GM18508 (cell line): ENCODE results near the gene PAQR5.
"Not testable (repeated sequence)": the region's sequence is repeated elsewhere in the genome, so short reads cannot be mapped to it uniquely, and the experiment has no call there.

Source experiments
- ATAC-seq: cut with Tn5 transposase; IDR thresholded peaks from one replicate; pipeline ENCODE4 v1.9.1; 2021; ENCODE audit warnings: moderate number of reproducible peaks; ENCODE audit not compliant: insufficient read depth, unreplicated experiment

PAQR5 gene

DNA sequence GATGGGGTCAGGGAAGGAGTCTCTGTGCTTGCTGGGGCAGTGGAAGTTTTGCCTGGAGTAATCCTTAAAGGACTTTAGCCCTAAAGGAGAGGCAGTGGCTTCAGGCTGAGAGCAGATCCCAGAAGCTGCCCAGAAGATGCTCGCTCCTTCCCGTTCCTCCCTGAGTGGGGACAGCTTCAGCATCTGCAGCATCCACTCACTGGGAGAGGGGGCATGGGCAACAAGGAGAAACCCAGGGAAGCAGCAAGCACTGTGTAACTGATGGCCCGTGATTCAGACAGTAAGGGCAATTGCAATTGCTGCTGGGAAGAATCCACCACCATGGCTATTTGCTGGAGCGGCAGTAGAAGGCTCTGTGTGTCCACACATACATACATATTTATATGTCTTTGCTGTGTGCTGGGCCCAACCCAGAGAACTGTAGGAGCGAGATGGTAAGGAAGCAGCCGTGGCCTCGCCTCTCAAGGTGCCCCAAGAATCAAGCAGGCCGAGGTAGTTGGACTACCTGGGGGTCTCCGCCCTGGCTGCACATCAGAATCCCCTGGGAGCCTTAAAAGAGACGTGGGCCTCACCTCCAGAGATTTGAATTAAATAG lies 5.8 kb upstream of the PAQR5 start:
- no peak for ATAC-seq

DNA sequence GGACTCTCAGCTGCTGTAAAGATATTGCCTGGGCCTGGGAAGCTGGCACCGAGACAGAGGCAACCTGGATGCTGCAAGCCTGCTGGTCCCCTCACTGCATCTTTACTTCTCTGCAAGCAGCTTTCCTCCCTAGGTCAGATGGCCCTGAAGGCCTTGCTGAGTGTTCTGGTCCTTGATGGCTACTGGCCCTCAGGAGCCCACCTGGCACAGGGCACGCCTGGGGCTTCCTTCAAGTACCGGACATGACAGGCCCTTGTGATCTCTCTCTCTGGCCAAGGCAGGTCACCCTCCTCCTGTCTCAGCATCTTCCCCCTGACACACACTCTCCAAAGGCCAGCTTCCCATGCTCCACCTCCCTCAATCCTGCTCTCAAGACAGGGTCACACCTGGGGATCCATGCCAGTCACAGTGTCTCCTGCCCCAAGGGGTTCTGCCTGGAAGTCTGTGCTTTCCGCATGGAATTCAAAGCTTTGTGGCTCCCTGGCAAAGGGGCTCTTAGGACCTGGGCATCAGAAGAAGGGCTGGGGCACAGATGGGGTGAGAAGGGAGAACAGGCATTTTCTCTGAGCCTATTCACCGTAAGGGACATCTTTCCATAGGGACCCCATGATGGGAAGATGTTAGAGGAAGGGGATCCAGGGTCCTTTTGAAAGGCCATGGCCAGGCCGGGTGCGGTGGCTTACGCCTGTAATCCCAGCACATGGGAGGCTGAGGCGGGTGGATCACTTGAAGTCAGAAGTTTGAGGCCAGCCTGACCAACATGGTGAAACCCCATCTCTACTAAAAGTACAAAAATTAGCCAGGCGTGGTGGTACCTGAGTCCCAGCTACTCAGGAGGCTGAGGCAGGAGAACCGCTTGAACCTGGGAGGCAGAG lies 4.7 kb upstream of the PAQR5 start:
- ATAC-seq: no peak

DNA sequence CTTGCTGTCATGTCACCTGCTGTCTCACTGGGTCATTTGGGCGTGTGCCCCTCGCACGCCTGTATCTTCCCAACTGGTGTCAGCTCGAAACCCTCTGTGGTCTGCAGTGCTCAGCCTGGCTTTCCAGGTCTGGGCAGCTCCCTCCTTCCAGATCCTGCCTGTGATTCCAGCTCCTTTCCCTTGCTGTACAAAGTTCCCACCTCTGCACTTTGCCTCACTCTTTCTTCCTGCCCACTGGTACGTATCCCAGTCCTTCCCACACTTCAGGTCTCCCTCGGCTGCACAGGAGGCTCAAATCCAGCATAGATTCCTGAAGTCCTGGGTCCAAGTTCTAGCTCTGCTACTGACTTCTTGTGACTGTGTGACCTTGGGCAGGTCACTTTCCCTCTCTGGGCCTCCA lies 2.1 kb upstream of the PAQR5 start:
- no peak for ATAC-seq

GRCh38 chr15:69297642-69298353 lies 914 bp upstream of the PAQR5 start:
- ATAC-seq: no peak

- no peak for ATAC-seq
These were observed 387 bp upstream of the PAQR5 start for GRCh38 chr15:69298354-69298696.

DNA sequence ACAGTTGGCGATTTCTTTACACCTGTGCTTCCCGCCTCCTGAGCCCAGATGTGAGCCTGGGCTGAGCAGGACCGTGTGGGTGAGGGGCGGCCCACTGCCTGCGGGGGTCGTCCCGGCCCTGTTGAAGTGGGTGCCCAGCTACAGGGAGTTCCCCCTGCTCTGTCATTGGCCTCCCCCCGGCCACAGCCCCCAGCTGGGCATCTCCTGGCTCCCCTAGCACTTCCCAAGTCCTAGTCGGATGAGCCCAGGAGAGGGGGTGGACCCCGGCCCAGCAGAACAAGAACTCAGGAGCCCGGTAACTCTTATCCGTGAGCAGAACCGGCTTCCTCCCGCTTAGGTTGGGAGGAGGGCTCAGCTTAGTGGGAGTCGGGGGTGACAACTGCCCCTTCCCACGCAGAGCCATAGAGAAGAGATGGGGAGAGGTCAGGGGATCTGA lies 757 bp downstream of the PAQR5 start:
- no peak for ATAC-seq

GRCh38 chr15:69299943-69300588 lies 1.4 kb downstream of the PAQR5 start:
- ATAC-seq: no peak

DNA sequence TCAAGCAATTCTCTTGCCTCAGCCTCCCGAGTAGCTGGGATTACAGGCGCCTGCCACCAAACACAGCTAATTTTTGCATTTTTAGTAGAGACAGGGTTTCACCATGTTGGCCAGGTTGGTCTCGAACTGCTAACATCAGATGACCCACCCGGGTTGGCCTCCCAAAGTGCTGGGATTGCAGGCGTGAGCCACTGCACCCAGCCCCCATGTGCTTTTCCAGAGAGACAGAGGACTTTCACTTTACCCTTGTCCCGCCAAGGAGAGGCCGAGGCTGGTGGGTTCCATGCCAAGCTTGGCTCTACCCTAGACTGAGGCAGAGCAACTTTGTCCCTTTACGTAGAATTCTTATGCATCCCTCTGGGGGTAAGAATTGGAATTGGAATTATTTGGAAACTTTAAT lies 2.4 kb downstream of the PAQR5 start:
- not testable (repeated sequence) for ATAC-seq

GRCh38 chr15:69302087-69302486 lies 3.4 kb downstream of the PAQR5 start:
- ATAC-seq: not testable (repeated sequence)

GRCh38 chr15:69302929-69303328 lies 4.2 kb downstream of the PAQR5 start:
- ATAC-seq: no peak

DNA sequence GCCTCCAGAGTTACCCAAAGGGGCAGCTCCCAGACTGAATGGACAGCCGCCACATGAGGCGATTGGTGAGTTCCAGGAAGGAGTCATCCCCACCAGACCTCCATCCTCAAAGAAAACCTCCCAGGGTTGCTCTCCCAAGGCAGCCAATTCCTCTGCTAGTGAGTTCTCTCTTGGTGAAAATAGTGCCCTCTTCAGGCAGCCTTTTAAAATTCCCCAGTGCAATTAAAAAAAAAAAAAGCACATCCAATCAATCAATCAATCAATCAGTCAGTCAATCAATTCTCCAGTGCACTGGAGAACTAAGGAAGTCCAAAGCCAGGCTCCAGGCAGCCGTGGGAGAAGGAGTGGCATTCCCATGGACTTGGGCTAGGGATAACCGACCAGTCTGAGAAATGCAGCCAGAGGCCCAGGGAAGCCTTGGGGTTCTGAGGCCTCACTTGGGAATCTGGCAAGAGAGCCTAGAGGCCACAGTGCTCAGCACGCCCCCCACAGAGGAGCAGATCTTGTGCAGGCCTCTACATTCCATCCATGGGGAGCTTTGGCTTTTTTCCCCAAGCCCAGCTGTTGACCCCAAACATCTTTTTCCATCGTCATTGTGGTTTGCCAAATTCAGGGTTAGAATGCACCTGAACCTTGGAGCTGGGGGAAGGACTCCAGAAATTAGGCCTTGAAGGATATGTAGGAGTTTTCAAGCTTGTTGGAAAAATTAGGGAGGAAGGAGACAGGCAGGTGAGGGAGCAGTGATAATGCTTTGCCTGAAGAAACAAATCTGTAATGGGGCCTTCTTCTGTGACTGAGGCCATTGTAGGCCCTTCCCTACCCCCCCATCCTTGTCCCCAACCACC lies 4.8 kb downstream of the PAQR5 start:
- ATAC-seq: no peak

- ATAC-seq: no peak
These were observed 5.5 kb downstream of the PAQR5 start for GRCh38 chr15:69304182-69304545.

DNA sequence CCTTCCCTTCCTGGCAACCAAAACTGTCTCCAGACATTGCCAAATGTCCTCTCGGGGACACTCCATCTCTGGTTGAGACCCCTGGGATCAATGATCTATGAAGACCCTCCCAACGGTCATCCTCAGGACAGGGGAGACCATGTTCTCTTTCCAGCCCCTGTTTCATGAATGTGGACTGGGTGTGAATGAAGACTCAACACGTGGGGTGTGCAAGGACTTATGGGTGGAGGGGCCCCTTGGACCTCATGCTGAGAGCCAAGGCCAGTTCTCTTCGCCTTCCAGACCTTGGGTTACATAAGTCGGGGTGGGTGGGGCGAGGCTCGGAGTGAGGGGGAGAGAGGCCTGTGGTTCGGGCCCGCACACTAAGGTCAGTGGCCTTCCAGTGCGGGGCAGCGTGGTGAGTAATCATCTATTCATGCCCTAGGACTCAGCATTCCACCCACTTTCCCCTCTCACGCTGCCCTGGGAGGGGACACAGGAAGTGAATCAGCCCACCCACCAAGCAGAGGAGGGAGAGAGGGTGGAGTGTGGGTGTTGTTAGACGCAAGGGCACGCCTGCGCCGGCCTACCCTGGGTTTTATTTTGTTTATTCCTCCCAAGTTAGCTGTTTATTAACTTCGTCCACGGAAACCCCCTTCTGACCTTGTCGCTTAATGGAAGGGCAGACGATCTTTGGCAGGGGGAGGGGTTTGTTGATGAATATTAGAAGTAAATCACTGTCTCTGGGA lies 6.7 kb downstream of the PAQR5 start:
- no peak for ATAC-seq

DNA sequence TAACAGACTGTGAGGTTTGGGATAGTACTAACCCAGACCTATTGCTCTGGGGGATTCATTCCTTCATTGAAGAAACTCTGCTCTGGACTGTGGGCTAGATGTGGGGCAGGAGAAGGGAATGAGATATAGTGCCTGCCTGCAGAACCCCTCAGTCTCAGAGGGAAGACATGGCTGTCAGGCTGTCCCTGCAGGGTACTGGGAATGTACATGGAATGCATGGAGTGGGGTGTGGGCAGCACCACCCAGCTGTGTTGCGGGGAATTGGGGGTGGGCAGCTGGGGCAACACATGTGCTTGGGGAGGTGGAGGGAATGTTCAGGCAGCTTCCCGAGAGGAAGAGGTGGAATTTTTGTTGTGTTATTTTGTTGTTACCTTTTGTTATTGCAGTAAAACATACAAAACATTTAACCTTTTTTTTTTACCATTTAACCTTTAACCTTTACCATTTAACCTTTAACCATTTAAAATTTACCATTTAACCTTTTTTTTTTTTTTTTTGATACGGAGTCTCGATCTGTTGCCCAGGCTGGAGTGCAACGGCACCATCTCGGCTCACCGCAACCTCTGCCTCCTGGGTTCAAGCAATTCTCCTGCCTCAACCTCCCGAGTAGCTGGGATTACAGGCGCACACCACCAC lies 7.3 kb downstream of the PAQR5 start:
- ATAC-seq: no peak

DNA sequence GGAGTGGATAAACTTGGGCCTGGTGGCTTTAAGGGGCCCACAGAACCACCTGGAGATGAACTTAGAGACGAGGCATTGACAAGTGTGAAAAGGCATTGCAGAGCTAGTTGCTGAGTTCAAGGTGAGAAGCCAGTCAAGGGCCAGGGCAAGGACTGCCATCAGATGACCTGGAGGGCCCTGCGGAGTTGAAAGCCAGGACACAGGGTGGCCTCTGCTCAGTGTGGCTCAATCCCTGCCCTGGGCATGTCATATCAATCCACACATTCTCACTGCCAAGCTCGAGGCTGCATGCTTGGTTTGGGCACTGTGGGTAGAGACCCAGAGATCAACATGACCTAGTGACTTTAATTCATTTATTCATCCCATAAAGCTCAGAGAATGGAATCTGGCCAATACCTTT lies 9.2 kb downstream of the PAQR5 start:
- no peak for ATAC-seq

GRCh38 chr15:69308949-69309348 lies 10.2 kb downstream of the PAQR5 start:
- ATAC-seq: no peak

DNA sequence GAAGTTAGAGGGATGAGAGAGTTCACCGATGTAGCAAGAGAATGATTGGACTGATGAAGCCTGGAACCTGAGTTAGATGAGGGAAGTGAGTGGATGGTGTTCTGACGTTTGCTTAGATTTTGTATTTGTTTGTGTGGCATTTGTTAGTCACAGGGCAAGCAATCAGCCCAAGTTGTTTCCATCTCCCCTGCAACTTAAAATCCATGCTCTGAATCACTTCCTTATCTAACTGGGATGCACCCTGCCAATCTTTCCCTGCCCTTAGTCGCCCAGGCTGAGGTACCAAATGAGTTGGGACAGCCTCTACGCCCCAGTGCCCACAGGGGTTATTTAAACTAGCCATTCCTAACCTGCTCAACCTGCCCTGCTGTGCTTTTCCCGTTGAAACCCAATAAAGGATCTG lies 12.6 kb downstream of the PAQR5 start:
- no peak for ATAC-seq

DNA sequence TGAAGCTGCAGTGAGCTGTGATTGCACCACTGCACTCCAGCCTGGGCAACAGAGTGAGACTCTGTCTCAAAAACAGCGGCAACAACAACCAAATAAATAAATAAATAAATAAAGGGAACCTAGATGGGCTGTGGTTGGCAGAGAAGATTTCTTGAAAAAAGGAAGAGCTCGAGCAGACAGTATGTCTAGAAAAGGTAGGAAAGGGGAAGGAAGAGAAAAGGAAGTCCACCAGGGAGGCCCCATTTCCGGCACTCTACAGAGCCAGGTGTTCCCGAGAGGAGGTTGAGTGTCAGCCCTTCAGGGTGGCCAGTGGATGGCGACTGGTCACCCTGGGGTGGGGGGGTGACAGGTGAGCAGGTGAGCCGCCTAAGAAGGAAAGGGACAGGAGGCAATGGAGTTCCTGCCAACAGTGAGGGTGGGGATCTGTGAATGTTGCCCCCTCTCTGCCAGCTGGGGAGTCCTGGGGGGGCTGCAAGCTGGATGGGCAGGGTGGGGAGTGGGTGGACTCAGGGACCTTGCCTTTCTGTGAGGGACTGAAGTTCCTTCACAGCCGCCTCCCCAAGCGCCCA lies 14.8 kb downstream of the PAQR5 start:
- ATAC-seq: no peak

GRCh38 chr15:69314131-69314530 lies 15.4 kb downstream of the PAQR5 start:
- no peak for ATAC-seq
